HG02884 (cell line): ENCODE results near the gene GMPPB.

ENCODE experiments used
- ATAC-seq: cut with Tn5 transposase; IDR thresholded peaks from one replicate; pipeline ENCODE4 v1.9.1; 2021; ENCODE audit warnings: mild to moderate bottlenecking, moderate library complexity; ENCODE audit not compliant: unreplicated experiment

Gene GMPPB

GRCh38 chr3:49729966-49730609 is 6.3 kb upstream of the GMPPB start:
- no peak for ATAC-seq

- no peak for ATAC-seq
These were observed 4.2 kb upstream of the GMPPB start for GRCh38 chr3:49727924-49728361.

GRCh38 chr3:49727154-49727923 is 3.6 kb upstream of the GMPPB start:
- no peak for ATAC-seq

- no peak for ATAC-seq
These were observed 2.3 kb upstream of the GMPPB start for GRCh38 chr3:49725906-49726681.

GRCh38 chr3:49724586-49724985 is 835 bp upstream of the GMPPB start:
- ATAC-seq = no peak

- no peak for ATAC-seq
These were observed 489 bp downstream of the GMPPB start for GRCh38 chr3:49723296-49723627.

- no peak for ATAC-seq
These were observed 855 bp downstream of the GMPPB start for GRCh38 chr3:49722896-49723295.

GRCh38 chr3:49721896-49722781 is 1.6 kb downstream of the GMPPB start:
- no peak for ATAC-seq

GRCh38 chr3:49721596-49721895 is 2.2 kb downstream of the GMPPB start:
- no peak for ATAC-seq

- ATAC-seq = no peak
These were observed 2.7 kb downstream of the GMPPB start for GRCh38 chr3:49720855-49721595.

- ATAC-seq = peak; percentile 50
These were observed 4.4 kb downstream of the GMPPB start, which contains the start of gene AMIGO3 for GRCh38 chr3:49719214-49719884. TSS of gene AMIGO3 (minus strand) at chr3:49719684. CDS start at chr3:49719465, 219 bp downstream.

GRCh38 chr3:49718858-49719213 is 4.9 kb downstream of the GMPPB start:
- ATAC-seq = no peak

GRCh38 chr3:49717959-49718857 is 5.5 kb downstream of the GMPPB start:
- ATAC-seq = no peak

GRCh38 chr3:49717211-49717958 is 6.4 kb downstream of the GMPPB start:
- ATAC-seq = no peak

GRCh38 chr3:49716691-49717210 is 7.0 kb downstream of the GMPPB start:
- ATAC-seq = no peak

GRCh38 chr3:49716169-49716568 is 7.6 kb downstream of the GMPPB start:
- ATAC-seq = no peak

- ATAC-seq = no peak
These were observed 8.1 kb downstream of the GMPPB start for GRCh38 chr3:49715611-49716121.
